DMS 273 (cell line): ENCODE results near the gene MYCBP.
"Not testable (repeated sequence)": the region's sequence is repeated elsewhere in the genome, so short reads cannot be mapped to it uniquely, and the experiment has no call there.

Experiments
- DNase-seq: peaks from one replicate; lab custom pipeline; 2025; ENCODE audit not compliant: unreplicated experiment; lab: John Stamatoyannopoulos, UW

The MYCBP gene

GRCh38 chr1:38870996-38871395 is 2.2 kb downstream of the MYCBP start:
- DNase-seq, result no peak

- no peak for DNase-seq
These were observed 5.9 kb downstream of the MYCBP start for GRCh38 chr1:38867208-38867607.

GRCh38 chr1:38865112-38865715 is 7.9 kb downstream of the MYCBP start:
- DNase-seq, result no peak

- peak; percentile 97 for DNase-seq
These were observed 12.7 kb downstream of the MYCBP start for GRCh38 chr1:38860454-38860795.

GRCh38 chr1:38859561-38860453 is 13.3 kb downstream of the MYCBP start, which contains the start of gene RRAGC:
TSS of gene RRAGC (minus strand) at chr1:38859772. CDS start at chr1:38859646, 126 bp downstream.
- DNase-seq, result peak; percentile 100

GRCh38 chr1:38858833-38859560 is 14.2 kb downstream of the MYCBP start:
- DNase-seq, result peak; percentile 99

GRCh38 chr1:38852780-38853179 is 20.4 kb downstream of the MYCBP start:
- DNase-seq, result no peak

- DNase-seq, result no peak
These were observed 25.1 kb downstream of the MYCBP start for GRCh38 chr1:38848071-38848470.

GRCh38 chr1:38846210-38846609 is 26.9 kb downstream of the MYCBP start:
- DNase-seq, result peak; percentile 87

- not testable (repeated sequence) for DNase-seq
These were observed 28.1 kb downstream of the MYCBP start for GRCh38 chr1:38845088-38845487.

GRCh38 chr1:38840281-38840680 is 32.9 kb downstream of the MYCBP start:
- no peak for DNase-seq

- DNase-seq, result no peak
These were observed 33.8 kb downstream of the MYCBP start for GRCh38 chr1:38839363-38839762.

- DNase-seq, result not testable (repeated sequence)
These were observed 36.8 kb downstream of the MYCBP start for GRCh38 chr1:38836316-38836715.

GRCh38 chr1:38834937-38835827 is 38.0 kb downstream of the MYCBP start:
- DNase-seq, result peak; percentile 100

- DNase-seq, result no peak
These were observed 38.8 kb downstream of the MYCBP start for GRCh38 chr1:38834221-38834782.

- DNase-seq, result no peak
These were observed 40.0 kb downstream of the MYCBP start for GRCh38 chr1:38833146-38833545.

- no peak for DNase-seq
These were observed 40.8 kb downstream of the MYCBP start for GRCh38 chr1:38832370-38832734.

- no peak for DNase-seq
These were observed 41.3 kb downstream of the MYCBP start for GRCh38 chr1:38831731-38832369.

- DNase-seq, result no peak
These were observed 43.8 kb downstream of the MYCBP start for GRCh38 chr1:38829368-38829767.

GRCh38 chr1:38827318-38827717 is 45.8 kb downstream of the MYCBP start:
- no peak for DNase-seq
